Measurements from ENCODE around the gene FBXL20. TPM values are rescaled to one million over a fixed set of nuclear protein-coding genes. Genes with fewer than 3 reads are reported as not detected.

Gene FBXL20
- total and polyA plus RNA-seq, 4 donors = 1.6 to 8.4 (median 5.2) TPM

DNA sequence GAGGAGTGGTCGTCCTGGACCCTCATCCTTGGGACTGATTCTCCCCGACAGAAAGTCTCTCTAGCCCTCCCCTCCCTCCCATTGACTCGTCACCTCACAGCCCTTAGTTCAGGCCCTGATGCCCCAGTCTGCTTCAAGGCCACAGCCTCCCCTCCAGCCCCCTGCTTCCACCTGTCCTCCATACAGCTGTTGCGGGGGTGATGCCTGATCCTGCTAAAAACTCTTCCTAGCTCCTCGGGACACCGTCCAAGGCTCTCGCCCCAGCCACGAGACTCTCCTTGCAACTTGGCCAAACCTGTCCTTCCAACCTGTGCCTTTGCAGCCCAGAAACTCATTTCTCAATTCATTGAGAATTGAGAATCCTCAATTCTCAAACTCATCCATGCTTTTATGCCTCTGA, 182.5 kb downstream of the FBXL20 start:
- TF ChIP-seq RAD21 (IDR thresholded peaks at IDR 0.05) = no peak
- no peak for TF ChIP-seq SP1 (IDR thresholded peaks at IDR 0.05)
- TF ChIP-seq RXRA (IDR thresholded peaks at IDR 0.05) = no peak
- TF ChIP-seq MAX (IDR thresholded peaks at IDR 0.05) = no peak
- no peak for TF ChIP-seq HNF4G (IDR thresholded peaks at IDR 0.05)
- TF ChIP-seq FOXA1 (IDR thresholded peaks at IDR 0.05) = no peak
- TF ChIP-seq NR2F2 (IDR thresholded peaks at IDR 0.05) = no peak
- no peak for TF ChIP-seq HNF4A (conservative IDR thresholded peaks at IDR 0.05)
- no peak for TF ChIP-seq EGR1 (IDR thresholded peaks at IDR 0.05; ENCODE audit: low read depth in 2 of 2)
- H3K4me3 ChIP-seq (ENCODE audit: low read depth in 1 of 3, low read length in 3 of 3) = no peak overlapping the region
- H3K27me3 ChIP-seq (ENCODE audit: control insufficient read depth in 4 of 4, insufficient read depth in 4 of 4, low read length in 3 of 4) = no peaks in the 10 kb centered on the region
- no peak overlapping the region for H3K27ac ChIP-seq (ENCODE audit: low read depth in 1 of 2, low read length in 2 of 2)
- H3K36me3 ChIP-seq (ENCODE audit: control insufficient read depth in 4 of 4, insufficient read depth in 3 of 4, low read depth in 1 of 4, low read length in 3 of 4) = no peaks in the 10 kb centered on the region
- DNase-seq (ENCODE audit: low spot score) = no peak
- H3K9me3 ChIP-seq (ENCODE audit: control insufficient read depth in 4 of 4, low read length in 3 of 4) = no peaks in the 10 kb centered on the region
- no peak overlapping the region for H3K9ac ChIP-seq (ENCODE audit: low read depth in 1 of 2, low read length in 2 of 2)
- H3K4me1 ChIP-seq (ENCODE audit: control insufficient read depth in 4 of 4, insufficient read depth in 4 of 4, low read length in 3 of 4) = no peaks in the 10 kb centered on the region
- WGBS = 70% methylated on average over 8 of the region's 8 CpGs

DNA sequence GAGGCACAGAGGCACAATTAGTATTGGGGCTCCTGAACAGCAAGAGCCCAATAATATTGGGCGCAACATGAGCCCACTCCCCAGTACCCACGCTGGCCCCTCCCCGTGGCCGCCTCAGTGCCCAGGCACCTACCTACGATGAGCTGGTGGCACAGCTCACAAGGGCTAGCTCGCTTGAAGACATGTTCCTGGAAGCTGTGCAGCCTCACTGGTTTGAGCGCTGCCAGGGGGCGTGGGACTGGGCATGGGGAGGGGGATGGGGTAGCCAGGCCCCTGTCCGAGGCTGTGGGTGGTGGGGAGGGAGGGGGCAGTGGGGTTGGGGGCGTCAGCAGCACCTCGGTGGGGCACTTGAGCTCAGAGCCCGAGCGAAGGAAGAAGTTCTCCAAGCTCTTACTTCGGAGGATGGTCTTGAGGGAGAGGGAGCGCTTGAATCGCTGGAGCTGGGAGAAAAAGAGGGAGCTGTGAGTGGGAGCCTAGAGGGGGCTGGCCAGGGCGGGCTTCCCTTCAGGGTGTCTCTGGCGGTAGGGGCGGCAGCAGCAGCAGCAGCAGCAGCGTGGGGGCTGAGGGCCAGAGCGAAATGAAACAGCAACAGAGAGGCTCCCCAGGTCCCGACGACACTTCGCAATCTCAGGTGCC, 183.6 kb downstream of the FBXL20 start:
- Histone ChIP-seq H3K9ac (ENCODE audit: low read depth in 1 of 2, low read length in 2 of 2) (no peak overlapping the region), H3K27ac (ENCODE audit: low read depth in 1 of 2, low read length in 2 of 2) (no peak overlapping the region), H3K4me1 (ENCODE audit: control insufficient read depth in 4 of 4, insufficient read depth in 4 of 4, low read length in 3 of 4) (no peaks in the 10 kb centered on the region), H3K36me3 (ENCODE audit: control insufficient read depth in 4 of 4, insufficient read depth in 3 of 4, low read depth in 1 of 4, low read length in 3 of 4) (no peaks in the 10 kb centered on the region), H3K27me3 (ENCODE audit: control insufficient read depth in 4 of 4, insufficient read depth in 4 of 4, low read length in 3 of 4) (no peaks in the 10 kb centered on the region), H3K4me3 (ENCODE audit: low read depth in 1 of 3, low read length in 3 of 3) (no peak overlapping the region), H3K9me3 (ENCODE audit: control insufficient read depth in 4 of 4, low read length in 3 of 4) (no peaks in the 10 kb centered on the region)
- no peak for DNase-seq (ENCODE audit: low spot score)
- WGBS = 21% methylated on average over 24 of the region's 24 CpGs
- TF ChIP-seq JUND (IDR thresholded peaks at IDR 0.05) = no peak

DNA sequence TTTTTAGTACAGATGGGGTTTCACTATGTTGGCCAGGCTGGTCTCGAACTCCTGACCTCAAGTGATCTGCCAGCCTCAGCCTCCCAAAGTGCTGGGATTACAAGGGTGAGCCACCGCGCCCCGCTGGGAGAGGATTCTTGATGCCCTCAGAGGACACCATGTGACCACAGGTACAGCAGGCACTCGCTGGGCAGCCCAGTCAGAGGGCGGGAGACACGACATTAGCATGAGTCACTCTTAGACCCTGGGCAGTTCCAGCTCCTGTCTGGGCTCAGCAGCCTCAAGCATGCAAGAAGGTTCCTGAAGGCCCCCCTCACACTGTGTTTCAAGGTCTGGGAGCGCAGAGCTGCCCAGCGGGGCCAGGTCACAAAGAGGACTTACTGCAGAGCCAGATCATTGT, 187.6 kb downstream of the FBXL20 start:
- TF ChIP-seq RAD21 (IDR thresholded peaks at IDR 0.05) (no peak), EGR1 (IDR thresholded peaks at IDR 0.05; ENCODE audit: low read depth in 2 of 2) (no peak), MAX (IDR thresholded peaks at IDR 0.05) (no peak)

DNA sequence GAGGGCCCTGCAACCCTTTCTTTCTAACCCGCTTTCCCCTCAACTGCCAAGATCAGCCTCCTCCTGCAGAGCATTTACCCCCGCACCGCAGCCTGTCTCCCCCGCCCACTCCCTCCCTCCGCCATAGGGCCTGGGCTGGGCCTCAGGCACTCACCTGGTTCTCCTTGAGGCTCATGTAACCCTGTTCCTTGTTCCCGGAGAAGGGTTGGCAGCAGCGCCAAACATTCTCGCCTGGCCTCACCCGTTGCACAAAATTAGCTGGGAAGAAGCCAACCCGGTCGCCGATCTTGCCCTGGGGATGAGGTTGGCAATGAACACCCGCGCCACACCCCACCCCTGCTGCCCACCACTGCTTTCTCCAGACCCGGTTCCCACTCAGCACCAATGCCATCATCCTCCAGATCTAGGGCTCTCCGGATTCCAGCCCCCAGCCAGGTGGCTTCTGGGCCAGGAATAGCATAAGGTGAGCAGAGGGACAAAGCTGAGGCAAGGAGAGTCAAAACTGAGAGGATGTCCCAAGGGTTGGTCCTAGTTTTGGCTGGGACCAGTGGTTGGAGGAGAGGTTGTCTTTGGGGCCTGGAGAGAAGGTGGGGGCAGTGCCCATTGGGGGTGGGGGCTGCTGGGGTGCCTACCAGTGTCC, 188.5 kb downstream of the FBXL20 start:
- TF ChIP-seq YY1 (IDR thresholded peaks at IDR 0.05) (no peak), HNF4A (conservative IDR thresholded peaks at IDR 0.05) (no peak), TAF1 (conservative IDR thresholded peaks at IDR 0.05) (no peak)
- no peak for DNase-seq (ENCODE audit: low spot score)
- Histone ChIP-seq H3K36me3 (ENCODE audit: control insufficient read depth in 4 of 4, insufficient read depth in 3 of 4, low read depth in 1 of 4, low read length in 3 of 4) (no peaks in the 10 kb centered on the region), H3K4me3 (ENCODE audit: low read depth in 1 of 3, low read length in 3 of 3) (no peak overlapping the region), H3K27ac (ENCODE audit: low read depth in 1 of 2, low read length in 2 of 2) (no peak overlapping the region), H3K4me1 (ENCODE audit: control insufficient read depth in 4 of 4, insufficient read depth in 4 of 4, low read length in 3 of 4) (peaks cover 0 to 5% (median 1%) of the 10 kb centered on the region in 4 donors), H3K9ac (ENCODE audit: low read depth in 1 of 2, low read length in 2 of 2) (no peak overlapping the region), H3K27me3 (ENCODE audit: control insufficient read depth in 4 of 4, insufficient read depth in 4 of 4, low read length in 3 of 4) (peaks cover 0 to 2% (median 0%) of the 10 kb centered on the region in 4 donors), H3K9me3 (ENCODE audit: control insufficient read depth in 4 of 4, low read length in 3 of 4) (no peaks in the 10 kb centered on the region)
- 62% methylated on average over 16 of the region's 16 CpGs for WGBS

More for the DNA sequence above, 187.6 kb downstream of the FBXL20 start:
- Histone ChIP-seq H3K36me3 (ENCODE audit: control insufficient read depth in 4 of 4, insufficient read depth in 3 of 4, low read depth in 1 of 4, low read length in 3 of 4) (no peaks in the 10 kb centered on the region), H3K4me3 (ENCODE audit: low read depth in 1 of 3, low read length in 3 of 3) (no peak overlapping the region), H3K27ac (ENCODE audit: low read depth in 1 of 2, low read length in 2 of 2) (no peak overlapping the region), H3K9ac (ENCODE audit: low read depth in 1 of 2, low read length in 2 of 2) (no peak overlapping the region), H3K27me3 (ENCODE audit: control insufficient read depth in 4 of 4, insufficient read depth in 4 of 4, low read length in 3 of 4) (peaks cover 0 to 1% (median 0%) of the 10 kb centered on the region in 4 donors), H3K9me3 (ENCODE audit: control insufficient read depth in 4 of 4, low read length in 3 of 4) (no peaks in the 10 kb centered on the region), H3K4me1 (ENCODE audit: control insufficient read depth in 4 of 4, insufficient read depth in 4 of 4, low read length in 3 of 4) (peaks cover 0 to 5% (median 1%) of the 10 kb centered on the region in 4 donors)
- 81% methylated on average over 9 of the region's 9 CpGs for WGBS
- no peak for DNase-seq (ENCODE audit: low spot score)

Data from liver (tissue), 9 donors.